HUDEP-2 (cell line): ENCODE measurements around the gene BNC2.
"Not testable (repeated sequence)": the region's sequence is repeated elsewhere in the genome, so short reads cannot be mapped to it uniquely, and the experiment has no call there.

Source experiments
- DNase-seq, 76 experiments: peaks; one replicate each; lab custom pipeline; 2025; ENCODE audit not compliant: unreplicated experiment in 76 of 76; lab: John Stamatoyannopoulos, UW

Gene BNC2

DNA sequence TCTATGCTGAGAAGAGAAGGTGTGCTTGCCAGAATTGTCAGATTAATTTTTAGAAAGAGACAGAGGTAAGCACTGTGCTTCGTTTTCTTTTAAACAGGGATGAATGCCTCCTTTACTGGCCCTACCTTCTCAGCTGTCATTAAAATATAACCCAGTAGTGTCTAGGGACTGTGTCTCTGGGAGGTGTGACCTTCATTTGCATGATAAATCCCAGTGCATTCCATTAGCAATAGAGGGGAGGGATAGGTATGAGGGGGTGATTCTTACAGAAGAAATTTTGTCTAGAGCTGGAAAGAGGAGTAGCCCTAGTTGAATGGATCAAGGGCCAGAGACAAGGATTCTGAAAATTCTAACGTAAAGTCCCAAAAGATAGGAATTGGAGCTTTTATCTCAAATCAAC is 351.5 kb downstream of the BNC2 start:
- DNase-seq, result no peak

DNA sequence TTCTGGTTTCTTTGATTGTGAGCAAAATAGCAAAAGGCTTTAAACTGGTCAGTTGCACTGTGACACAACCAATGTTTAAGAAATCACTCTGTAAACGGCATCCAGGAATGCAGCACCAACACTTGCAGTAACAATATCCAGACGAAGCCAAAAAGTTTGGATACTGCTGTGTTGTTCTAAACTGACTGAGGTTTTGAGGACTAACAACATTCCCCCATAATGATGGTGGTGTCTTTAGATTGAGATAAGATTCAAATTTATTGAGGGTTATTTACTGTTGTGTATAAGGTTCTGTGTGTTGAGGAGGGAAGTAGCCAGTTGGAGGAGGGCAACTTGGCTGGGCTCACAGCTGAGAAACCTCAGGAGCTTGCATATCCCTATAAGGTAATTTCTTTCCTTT is 353.6 kb downstream of the BNC2 start:
- DNase-seq, result no peak

DNA sequence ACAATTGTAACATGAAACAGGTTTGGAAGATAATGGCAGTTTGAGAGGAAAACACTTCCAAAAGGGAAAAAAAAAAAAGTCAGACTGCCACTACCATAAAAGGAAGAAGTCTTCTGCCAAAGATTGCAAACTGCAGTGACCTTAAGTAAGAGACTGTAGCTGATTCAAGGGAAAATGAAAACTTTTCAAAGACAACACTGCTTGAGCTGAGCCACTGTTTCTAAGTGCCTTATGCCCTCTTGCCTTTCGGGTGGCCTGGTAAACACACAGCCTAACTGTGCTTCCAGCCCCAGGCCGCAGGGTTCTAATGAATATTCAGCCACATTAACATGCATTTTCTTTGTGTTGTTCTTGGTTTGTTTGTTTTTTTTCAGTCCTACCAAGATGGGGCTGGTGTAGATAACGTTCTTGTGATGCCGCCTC is 354.6 kb downstream of the BNC2 start:
- no peak for DNase-seq

GRCh38 chr9:16515207-16515606 is 355.3 kb downstream of the BNC2 start:
- DNase-seq, result no peak

DNA sequence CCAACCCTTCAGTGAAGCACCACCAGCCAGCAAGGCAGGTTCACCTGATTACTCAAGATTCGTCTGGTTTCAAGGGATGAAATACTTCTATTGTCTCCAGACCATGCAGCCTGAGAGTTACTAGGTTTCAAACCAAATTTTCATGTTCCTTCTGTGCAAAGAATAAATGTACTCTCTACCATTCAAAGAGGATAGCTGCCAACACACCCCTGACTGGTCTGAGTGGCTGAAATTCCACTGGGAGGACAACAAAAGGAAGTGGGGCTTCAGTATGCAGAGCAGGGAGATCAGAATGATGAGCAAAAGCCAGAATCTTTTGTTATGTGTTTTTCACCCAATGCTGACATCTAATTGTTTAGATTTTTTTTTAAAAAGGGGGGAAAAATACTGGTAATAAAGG is 356.3 kb downstream of the BNC2 start:
- no peak for DNase-seq

GRCh38 chr9:16512281-16512680 is 358.2 kb downstream of the BNC2 start:
- DNase-seq, result no peak

DNA sequence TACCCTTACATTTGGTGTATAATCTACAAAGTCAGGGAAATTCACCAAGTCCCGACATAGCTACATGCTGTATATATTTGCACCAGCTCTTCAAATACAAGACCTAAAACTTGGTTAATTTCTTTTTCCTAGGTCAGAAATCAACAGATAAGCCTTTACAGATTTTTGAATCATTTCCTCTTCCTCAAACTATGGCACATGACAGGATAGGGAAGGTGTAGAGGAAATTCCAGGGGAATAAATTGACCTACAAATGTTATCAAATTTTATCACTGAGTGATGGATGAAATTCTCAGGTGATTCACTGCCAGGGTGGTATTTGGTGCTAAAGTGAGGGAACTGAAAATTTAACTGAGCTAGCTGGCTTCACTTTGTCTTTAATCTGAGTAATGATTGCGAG is 360.0 kb downstream of the BNC2 start:
- no peak for DNase-seq

- no peak for DNase-seq
These were observed 360.5 kb downstream of the BNC2 start for GRCh38 chr9:16509997-16510396.

GRCh38 chr9:16505199-16505598 is 365.3 kb downstream of the BNC2 start:
- DNase-seq, result no peak

DNA sequence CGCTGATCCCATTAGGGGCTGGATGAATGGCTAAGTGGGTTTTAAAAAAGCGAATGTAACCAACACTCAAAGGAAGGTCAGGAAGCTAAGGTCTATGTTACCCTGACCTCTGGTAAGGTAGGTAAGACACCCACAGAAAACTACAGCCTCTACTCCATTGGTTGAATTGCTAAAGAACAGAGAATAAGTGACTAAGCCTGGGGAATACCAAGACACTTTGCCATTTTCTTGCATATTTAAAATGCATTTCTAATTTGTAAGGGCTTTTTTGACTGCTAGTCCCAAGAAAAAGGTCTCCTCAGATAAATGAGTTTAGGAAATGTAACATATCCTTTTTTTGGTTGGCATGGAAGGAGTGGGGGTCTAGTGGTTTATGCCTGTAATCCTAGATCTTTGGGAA is 368.7 kb downstream of the BNC2 start:
- no peak for DNase-seq

GRCh38 chr9:16501141-16501540 is 369.3 kb downstream of the BNC2 start:
- DNase-seq, result no peak

DNA sequence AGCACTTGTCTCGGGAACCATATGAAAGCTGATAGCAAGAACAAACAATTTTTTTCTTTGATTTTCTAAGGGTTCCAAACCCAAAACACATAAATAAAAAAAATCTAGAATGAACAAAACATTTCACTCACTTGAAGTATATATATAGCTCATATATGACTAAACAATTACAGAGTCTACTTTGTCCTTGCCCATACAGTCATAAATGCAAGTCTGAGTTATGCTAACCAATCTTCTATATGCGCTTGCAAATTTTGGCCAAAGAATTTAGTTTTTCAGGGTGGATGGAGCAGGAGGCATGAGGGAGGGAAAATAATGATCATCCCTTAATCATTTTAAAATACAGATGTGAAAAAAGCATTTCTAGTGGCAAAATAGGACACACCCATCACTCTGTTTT is 370.1 kb downstream of the BNC2 start:
- DNase-seq, result no peak

- no peak for DNase-seq
These were observed 370.6 kb downstream of the BNC2 start for GRCh38 chr9:16499892-16500291.

DNA sequence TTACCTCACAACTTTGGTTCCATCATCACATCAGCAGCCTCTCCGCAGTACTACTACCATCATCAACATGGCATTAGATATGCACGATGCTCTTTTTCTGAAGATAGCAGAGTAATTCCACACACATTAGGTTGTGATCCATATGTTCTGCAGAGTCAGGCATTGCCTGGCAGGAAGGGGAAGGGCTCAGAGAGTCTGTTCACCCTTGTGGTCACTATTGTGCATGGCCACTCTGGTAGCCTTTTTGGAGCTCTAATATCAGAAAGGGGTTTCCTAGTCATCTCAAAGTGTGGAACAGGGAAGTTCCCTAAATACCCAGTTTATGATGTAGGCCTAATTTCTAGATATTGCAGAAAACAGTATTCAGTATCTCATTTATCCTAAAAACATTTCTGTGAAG is 373.6 kb downstream of the BNC2 start:
- DNase-seq, result no peak

GRCh38 chr9:16487915-16488314 is 382.6 kb downstream of the BNC2 start:
- DNase-seq, result no peak

- DNase-seq, result no peak
These were observed 384.7 kb downstream of the BNC2 start for GRCh38 chr9:16485575-16486321.

GRCh38 chr9:16485160-16485559 is 385.3 kb downstream of the BNC2 start:
- no peak for DNase-seq

DNA sequence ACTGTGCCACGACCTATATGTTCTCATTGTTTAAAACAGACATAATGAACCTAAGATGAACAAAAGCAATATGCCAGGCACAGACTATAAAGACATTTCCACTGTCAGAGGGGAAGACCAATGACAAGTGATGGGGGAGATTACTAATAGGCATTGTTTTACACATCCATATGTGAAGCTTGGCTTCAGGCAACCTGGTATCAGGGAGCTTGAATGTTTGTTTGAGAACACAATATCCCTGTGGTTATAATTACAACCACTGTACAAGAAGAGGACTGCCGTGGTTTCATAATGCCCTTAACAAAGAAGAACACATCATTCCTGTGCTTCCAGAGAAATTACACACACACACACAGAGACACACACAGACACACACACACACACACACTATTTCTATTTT is 385.7 kb downstream of the BNC2 start:
- DNase-seq, result no peak

DNA sequence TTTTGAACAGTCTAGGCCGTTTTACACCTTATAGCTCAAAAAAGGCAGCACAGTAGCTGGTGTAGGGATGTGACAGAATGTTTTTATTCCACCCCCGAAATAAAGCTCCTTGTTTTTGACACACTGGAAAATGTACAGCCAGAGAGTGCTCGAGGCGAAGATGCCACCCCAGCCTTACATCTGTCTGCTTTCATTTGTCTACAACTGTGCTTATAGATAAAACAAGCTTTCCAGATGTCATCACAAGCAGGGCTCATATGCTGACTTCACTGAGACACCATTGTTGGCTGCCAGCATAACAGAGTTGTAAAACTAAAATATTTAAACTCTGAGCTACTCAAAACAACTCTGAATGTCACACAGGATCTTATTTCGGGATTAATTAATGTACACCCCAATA is 386.3 kb downstream of the BNC2 start:
- DNase-seq, result no peak

GRCh38 chr9:16482764-16483163 is 387.7 kb downstream of the BNC2 start:
- no peak for DNase-seq

DNA sequence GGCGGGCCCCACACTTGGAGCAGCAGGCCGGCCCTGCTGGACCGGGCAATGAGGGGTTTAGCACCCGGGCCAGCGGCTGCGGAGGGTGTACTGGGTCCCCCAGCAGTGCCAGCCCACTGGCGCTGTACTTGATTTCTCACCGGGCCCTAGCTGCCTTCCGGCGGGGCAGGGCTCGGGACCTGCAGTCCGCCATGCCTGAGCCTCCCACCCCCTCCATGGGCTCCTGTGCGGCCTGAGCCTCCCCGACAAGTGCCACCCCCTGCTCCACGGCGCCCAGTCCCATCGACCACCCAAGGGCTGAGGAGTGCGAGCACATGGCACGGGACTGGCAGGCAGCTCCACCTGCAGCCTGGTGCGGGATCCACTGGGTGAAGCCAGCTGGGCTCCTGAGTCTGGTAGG is 389.9 kb downstream of the BNC2 start:
- DNase-seq, result not testable (repeated sequence)

- no peak for DNase-seq
These were observed 394.5 kb downstream of the BNC2 start for GRCh38 chr9:16475996-16476395.

DNA sequence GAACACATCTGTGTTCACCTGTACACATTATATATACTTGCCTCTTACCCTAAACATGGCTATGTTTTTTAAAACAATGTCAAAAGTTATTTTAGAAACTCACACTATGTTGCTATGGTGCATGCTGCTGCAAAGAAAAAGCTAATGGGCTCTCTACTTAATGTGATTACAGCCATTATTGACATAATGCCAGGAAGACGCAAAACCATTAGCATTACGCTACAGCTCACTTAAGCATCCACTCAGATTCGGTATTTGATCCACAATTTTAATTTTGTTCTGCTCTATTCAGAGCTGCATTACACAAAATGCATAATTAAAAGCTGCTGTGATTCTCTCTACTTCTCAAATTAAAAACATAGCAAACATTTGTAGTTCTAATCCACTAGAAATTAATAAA is 395.2 kb downstream of the BNC2 start:
- DNase-seq, result no peak
